PFSK-1 (cell line): ENCODE data around the gene GPSM1.

Source experiments
- FOXP2 ChIP-seq: optimal IDR thresholded peaks from 2 replicates; pipeline ENCODE3; 2011; ENCODE audit warnings: borderline replicate concordance, control low read depth, inconsistent platforms; ENCODE audit not compliant: insufficient read depth; ENCODE audit errors: extremely low read length, extremely low read depth
- POLR2AphosphoS5 ChIP-seq: IDR thresholded peaks from 2 replicates; pipeline ENCODE4 v1.6.1; 2012; ENCODE audit warnings: low read depth, mild to moderate bottlenecking, control low read depth, low read length, moderate library complexity
- SIN3A ChIP-seq: IDR thresholded peaks from 2 replicates; pipeline ENCODE4 v1.6.1; 2012; ENCODE audit warnings: mild to moderate bottlenecking, low read length, moderate library complexity, borderline replicate concordance; ENCODE audit not compliant: insufficient read depth
- TAF1 ChIP-seq: IDR thresholded peaks from 2 replicates; pipeline ENCODE4 v1.6.1; 2012; ENCODE audit warnings: low read length, control low read depth, borderline replicate concordance; ENCODE audit not compliant: insufficient read depth
- TF ChIP-seq, protein P1 (sequence below), 2 experiments: IDR thresholded peaks; 2 replicates each; pipeline versions ENCODE4 v1.6.1 to v1.8.0; 2011 to 2012; ENCODE audit warnings: low read depth in 2 of 2, low read length in 2 of 2, control low read depth in 1 of 2, inconsistent platforms in 1 of 2, mild to moderate bottlenecking in 1 of 2, moderate library complexity in 1 of 2; ENCODE audit not compliant: insufficient read depth in 1 of 2

Gene GPSM1

DNA sequence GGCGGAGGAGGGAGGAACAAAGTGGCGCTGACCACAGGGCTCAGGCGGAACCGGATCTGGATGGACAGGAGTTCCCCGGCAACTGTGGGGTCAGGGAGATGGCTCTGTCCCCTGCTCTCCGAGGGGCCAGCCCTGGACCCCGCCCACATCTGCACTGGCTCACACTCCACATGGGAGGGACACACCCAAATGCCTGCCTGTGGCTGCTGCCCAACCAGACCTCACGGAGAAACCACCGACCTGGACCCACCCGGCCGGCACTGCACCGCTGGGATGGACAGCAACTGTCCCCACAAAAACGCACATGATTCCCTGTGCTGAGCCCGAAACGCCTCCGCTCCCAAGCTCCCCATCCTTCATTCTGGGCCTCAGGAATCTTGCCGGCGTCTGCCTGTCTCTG is 28.2 kb upstream of the GPSM1 start:
- no peak for TF ChIP-seq SIN3A

DNA sequence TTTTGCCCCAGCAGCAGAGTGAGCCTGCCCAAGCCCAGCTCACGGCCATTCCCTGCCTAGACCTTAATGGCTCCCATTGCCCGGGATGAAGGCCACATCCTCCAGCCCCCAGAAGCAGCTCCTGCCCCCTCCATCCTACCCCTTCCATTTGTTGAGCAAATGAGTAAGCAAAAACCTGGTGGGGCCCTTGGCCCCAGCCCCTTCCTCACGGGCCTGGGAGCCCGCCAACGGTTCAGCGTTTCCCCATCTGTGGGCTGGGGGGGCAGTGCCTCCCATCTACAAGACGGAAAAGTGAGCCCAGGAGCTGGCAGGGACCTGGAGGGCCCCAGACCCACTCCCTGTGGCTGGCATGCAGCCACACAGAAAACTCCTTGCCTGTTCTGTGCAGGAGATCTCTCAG is 27.8 kb upstream of the GPSM1 start:
- no peak for TF ChIP-seq POLR2AphosphoS5
- no peak for TF ChIP-seq FOXP2
- no peak for TF ChIP-seq SIN3A
- TF ChIP-seq, protein P1, sequence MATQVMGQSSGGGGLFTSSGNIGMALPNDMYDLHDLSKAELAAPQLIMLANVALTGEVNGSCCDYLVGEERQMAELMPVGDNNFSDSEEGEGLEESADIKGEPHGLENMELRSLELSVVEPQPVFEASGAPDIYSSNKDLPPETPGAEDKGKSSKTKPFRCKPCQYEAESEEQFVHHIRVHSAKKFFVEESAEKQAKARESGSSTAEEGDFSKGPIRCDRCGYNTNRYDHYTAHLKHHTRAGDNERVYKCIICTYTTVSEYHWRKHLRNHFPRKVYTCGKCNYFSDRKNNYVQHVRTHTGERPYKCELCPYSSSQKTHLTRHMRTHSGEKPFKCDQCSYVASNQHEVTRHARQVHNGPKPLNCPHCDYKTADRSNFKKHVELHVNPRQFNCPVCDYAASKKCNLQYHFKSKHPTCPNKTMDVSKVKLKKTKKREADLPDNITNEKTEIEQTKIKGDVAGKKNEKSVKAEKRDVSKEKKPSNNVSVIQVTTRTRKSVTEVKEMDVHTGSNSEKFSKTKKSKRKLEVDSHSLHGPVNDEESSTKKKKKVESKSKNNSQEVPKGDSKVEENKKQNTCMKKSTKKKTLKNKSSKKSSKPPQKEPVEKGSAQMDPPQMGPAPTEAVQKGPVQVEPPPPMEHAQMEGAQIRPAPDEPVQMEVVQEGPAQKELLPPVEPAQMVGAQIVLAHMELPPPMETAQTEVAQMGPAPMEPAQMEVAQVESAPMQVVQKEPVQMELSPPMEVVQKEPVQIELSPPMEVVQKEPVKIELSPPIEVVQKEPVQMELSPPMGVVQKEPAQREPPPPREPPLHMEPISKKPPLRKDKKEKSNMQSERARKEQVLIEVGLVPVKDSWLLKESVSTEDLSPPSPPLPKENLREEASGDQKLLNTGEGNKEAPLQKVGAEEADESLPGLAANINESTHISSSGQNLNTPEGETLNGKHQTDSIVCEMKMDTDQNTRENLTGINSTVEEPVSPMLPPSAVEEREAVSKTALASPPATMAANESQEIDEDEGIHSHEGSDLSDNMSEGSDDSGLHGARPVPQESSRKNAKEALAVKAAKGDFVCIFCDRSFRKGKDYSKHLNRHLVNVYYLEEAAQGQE (IDR thresholded peaks at IDR 0.05; ENCODE audit: insufficient read depth in 1 of 2, low read depth in 2 of 2, low read length in 2 of 2) = no peak
- TF ChIP-seq TAF1 = no peak

DNA sequence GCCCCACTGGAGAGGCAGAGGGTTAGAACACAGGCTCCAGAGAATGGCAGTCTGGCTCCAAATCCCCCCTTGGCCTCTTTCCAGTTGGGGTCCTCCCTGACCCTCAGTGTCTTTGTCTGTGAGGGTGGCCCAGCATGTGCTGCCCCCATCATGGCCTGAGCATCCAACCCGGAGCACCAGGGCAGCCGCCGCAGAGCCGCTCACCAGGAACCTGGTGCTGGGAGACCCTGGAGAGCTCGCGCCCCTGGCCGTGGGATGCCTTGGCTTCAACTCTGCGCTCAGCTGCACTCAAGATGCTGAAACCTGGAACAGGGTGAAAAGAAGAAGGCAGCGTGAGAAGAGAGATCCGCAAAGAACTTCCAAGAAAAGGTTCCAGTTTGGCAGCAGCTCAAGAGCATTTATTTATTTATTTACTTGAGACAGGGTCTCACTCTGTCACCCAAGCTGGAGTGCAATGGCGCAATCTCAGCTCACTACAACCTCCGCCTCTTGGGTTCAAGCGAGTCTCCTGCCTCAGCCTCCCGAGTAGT is 27.3 kb upstream of the GPSM1 start:
- TF ChIP-seq FOXP2 (no peak), POLR2AphosphoS5 (no peak), TAF1 (no peak), SIN3A (no peak)
- TF ChIP-seq, protein P1 (IDR thresholded peaks at IDR 0.05; ENCODE audit: insufficient read depth in 1 of 2, low read depth in 2 of 2, low read length in 2 of 2) = no peak

DNA sequence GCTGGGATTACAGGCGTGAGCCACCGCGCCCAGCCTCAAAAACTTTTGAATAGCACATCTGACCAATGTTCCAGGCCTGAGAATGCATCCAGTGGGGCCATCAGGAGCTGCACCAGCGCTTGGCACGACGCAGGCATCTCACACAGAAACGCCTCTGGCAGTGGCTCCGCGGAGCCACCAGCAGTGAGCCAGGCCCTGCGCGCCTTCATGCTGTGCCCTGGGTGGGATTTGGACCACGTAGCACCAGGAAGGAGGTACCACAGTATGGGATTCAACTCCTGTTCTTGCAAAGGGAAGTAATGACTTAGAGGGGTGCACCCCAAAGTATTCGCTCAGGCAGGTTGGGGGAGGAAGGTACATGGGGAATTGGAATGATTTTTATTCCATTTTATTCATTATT is 26.5 kb upstream of the GPSM1 start:
- TF ChIP-seq SIN3A = no peak
- TF ChIP-seq FOXP2 = no peak
- no peak for TF ChIP-seq POLR2AphosphoS5
- no peak for TF ChIP-seq TAF1
- TF ChIP-seq, protein P1 (IDR thresholded peaks at IDR 0.05; ENCODE audit: insufficient read depth in 1 of 2, low read depth in 2 of 2, low read length in 2 of 2) = no peak

DNA sequence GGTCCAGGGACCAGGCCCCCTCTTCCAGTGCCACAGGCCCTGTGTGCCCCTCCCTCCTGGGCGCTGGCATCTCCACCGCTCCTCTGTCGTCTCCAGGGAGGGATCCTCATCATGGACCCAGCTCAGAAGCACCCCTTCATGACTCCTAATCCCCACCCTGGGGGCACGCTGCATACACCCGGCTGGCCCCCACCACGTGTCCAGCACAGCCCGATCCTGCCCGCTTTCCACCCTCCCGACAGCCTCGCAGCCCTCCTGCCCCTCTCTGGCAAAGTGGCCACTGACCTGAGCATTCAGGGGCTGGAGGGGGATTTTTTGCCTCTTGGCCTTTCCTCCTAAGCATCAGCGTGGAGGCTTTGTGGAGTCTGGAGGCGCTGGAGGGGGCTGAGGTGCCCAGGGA is 24.8 kb upstream of the GPSM1 start:
- TF ChIP-seq TAF1 (no peak), SIN3A (no peak), FOXP2 (no peak), POLR2AphosphoS5 (no peak)
- TF ChIP-seq, protein P1 (IDR thresholded peaks at IDR 0.05; ENCODE audit: insufficient read depth in 1 of 2, low read depth in 2 of 2, low read length in 2 of 2) = no peak
